ENCODE data around the gene ZPBP.

Gene ZPBP, protein sequence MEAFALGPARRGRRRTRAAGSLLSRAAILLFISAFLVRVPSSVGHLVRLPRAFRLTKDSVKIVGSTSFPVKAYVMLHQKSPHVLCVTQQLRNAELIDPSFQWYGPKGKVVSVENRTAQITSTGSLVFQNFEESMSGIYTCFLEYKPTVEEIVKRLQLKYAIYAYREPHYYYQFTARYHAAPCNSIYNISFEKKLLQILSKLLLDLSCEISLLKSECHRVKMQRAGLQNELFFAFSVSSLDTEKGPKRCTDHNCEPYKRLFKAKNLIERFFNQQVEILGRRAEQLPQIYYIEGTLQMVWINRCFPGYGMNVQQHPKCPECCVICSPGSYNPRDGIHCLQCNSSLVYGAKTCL

DNA sequence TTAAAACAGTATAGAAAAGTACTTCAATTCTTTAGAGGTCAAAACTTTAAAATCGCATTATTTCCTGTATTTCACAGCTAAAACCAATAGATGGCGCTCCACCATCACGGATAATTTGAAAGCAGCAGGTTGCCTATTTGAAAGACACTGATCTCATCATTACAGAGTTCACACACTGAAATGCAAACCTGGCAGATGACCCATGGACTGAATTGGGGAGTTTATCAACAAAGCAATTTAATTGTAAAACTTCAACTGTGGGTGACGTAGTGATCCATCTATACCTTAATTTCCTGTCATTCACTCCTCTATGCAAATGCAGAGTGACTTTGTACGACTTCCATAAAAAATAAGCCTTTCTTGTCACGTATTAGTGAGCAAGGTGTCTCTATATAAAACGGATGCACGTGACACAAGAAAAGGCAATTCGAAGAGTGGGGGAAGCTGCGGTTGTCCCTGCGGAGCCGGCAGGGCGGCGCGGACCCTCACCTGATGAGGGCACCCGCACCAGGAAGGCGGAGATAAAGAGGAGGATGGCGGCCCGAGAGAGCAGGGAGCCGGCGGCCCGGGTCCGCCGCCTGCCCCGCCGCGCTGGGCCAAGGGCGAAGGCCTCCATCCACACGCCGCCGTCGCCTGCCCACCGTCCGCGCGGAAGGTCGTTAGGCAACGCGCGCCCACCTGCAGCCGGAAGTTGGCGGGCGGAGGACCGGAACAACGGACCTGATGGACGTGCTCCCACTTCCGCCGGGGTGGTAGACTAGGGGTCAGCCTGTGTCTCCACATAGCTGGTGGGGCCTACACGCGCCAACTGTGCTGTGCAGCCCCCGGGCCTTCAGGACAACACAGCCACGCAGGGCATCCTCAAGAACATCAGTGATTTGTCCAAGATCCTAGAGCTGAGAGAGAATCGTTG lies at the start of gene ZPBP:
ZPBP (minus strand) TSS at position 668 of the 913 bp plus-strand sequence; CDS start at position 616, 52 bp downstream.
- Histone ChIP-seq H3K27ac (ENCODE audit: low read length) (no peak within 1 kb of the TSS), H3K4me3 (ENCODE audit: low read depth in 1 of 2, low read length in 2 of 2) (no peak within 1 kb of the TSS), H3K4me1 (ENCODE audit: insufficient read depth, low read length) (no peaks in the 10 kb centered on the region), H3K79me2 (ENCODE audit: insufficient read depth, low read length) (no peaks in the 10 kb centered on the region), H3K9me3 (ENCODE audit: insufficient read depth, low read length, severe bottlenecking) (no peaks in the 10 kb centered on the region), H3K27me3 (ENCODE audit: insufficient read depth, low read length, poor library complexity) (peaks cover 9% of the 10 kb centered on the region), H4K20me1 (ENCODE audit: insufficient read depth, low read length) (no peaks in the 10 kb centered on the region), H3K4me2 (ENCODE audit: insufficient read depth, low read length) (no peak within 1 kb of the TSS), H3K9ac (ENCODE audit: low read depth, low read length) (no peak within 1 kb of the TSS), H3K36me3 (ENCODE audit: insufficient read depth, low read length) (no peaks in the 10 kb centered on the region), H2AFZ (ENCODE audit: low read depth, low read length) (no peak within 1 kb of the TSS)
- peak; percentile 70; the same call in 2 of the 3 replicates for ATAC-seq (ENCODE audit: insufficient read depth, low read depth)
- peak; percentile 32 for DNase-seq
- TF ChIP-seq, protein P1, sequence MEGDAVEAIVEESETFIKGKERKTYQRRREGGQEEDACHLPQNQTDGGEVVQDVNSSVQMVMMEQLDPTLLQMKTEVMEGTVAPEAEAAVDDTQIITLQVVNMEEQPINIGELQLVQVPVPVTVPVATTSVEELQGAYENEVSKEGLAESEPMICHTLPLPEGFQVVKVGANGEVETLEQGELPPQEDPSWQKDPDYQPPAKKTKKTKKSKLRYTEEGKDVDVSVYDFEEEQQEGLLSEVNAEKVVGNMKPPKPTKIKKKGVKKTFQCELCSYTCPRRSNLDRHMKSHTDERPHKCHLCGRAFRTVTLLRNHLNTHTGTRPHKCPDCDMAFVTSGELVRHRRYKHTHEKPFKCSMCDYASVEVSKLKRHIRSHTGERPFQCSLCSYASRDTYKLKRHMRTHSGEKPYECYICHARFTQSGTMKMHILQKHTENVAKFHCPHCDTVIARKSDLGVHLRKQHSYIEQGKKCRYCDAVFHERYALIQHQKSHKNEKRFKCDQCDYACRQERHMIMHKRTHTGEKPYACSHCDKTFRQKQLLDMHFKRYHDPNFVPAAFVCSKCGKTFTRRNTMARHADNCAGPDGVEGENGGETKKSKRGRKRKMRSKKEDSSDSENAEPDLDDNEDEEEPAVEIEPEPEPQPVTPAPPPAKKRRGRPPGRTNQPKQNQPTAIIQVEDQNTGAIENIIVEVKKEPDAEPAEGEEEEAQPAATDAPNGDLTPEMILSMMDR (IDR thresholded peaks at IDR 0.05; ENCODE audit: borderline replicate concordance, extremely low read depth, low read length, poor library complexity, severe bottlenecking) = peak; percentile 86
- no peak for TF ChIP-seq EZH2 (IDR thresholded peaks at IDR 0.05; ENCODE audit: borderline replicate concordance, low read depth, low read length, severe bottlenecking)

DNA sequence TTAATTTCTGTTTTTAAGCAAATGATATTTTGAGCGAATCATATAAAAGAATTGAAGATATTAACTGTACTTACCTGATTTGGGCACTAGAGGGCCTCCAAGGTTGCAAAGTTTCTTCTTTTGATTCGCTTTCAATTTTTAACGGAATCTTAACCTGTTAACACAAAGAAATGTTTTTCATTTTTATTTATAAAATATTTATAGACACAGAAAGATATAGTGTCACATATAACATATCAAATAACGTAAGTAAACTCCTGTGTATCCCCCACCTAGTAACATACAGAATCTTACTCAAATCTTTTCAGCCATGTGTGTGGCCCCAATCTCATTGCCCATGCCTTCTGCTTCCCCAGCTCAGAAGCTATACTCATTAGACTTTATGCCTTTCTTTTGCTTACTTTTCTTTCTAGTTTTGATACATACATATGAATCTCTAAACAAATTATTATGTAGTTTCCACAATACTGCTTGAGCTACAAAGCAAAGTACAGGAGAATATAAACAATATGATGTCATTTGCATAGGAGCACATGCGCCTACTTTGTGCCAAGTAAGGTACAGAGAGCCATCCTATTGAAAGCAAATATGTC lies 49.5 kb upstream of the ZPBP start:
- no peak for TF ChIP-seq EZH2 (IDR thresholded peaks at IDR 0.05; ENCODE audit: borderline replicate concordance, low read depth, low read length, severe bottlenecking)
- TF ChIP-seq, protein P1 (IDR thresholded peaks at IDR 0.05; ENCODE audit: borderline replicate concordance, extremely low read depth, low read length, poor library complexity, severe bottlenecking) = peak; percentile 81
- Histone ChIP-seq H3K27ac (ENCODE audit: low read length) (no peak overlapping the region), H3K36me3 (ENCODE audit: insufficient read depth, low read length) (no peaks in the 10 kb centered on the region), H3K27me3 (ENCODE audit: insufficient read depth, low read length, poor library complexity) (no peaks in the 10 kb centered on the region), H3K79me2 (ENCODE audit: insufficient read depth, low read length) (no peaks in the 10 kb centered on the region), H3K4me1 (ENCODE audit: insufficient read depth, low read length) (peaks cover 16% of the 10 kb centered on the region), H3K9ac (ENCODE audit: low read depth, low read length) (no peak overlapping the region; the same call in 1 of the 2 replicates), H2AFZ (ENCODE audit: low read depth, low read length) (peak overlapping the region; percentile 50), H3K4me2 (ENCODE audit: insufficient read depth, low read length) (peak overlapping the region; percentile 42; the same call in 1 of the 2 replicates), H3K4me3 (ENCODE audit: low read depth in 1 of 2, low read length in 2 of 2) (no peak overlapping the region), H3K9me3 (ENCODE audit: insufficient read depth, low read length, severe bottlenecking) (no peaks in the 10 kb centered on the region), H4K20me1 (ENCODE audit: insufficient read depth, low read length) (no peaks in the 10 kb centered on the region)
- DNase-seq (peak; percentile 39), ATAC-seq (ENCODE audit: insufficient read depth, low read depth) (peak; percentile 77)

DNA sequence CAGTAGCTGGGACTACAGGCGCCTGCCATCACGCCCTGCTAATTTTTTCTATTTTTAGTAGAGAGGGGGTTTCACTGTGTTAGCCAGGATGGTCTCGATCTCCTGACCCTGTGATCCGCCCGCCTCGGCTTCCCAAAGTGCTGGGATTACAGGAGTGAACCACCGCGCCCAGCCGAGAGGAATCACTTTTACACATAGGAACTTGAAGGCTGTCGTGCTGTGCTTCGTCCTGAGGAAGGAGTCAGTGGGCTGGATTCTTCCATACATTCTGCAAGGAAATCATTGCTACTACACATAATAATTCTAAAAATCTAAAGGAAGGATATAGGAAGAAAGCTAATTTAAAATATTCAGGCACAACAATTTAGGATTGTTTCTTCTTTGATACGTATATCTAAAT lies 48.8 kb upstream of the ZPBP start:
- Histone ChIP-seq H3K4me2 (ENCODE audit: insufficient read depth, low read length) (no peak overlapping the region), H4K20me1 (ENCODE audit: insufficient read depth, low read length) (no peaks in the 10 kb centered on the region), H3K36me3 (ENCODE audit: insufficient read depth, low read length) (no peaks in the 10 kb centered on the region), H3K9me3 (ENCODE audit: insufficient read depth, low read length, severe bottlenecking) (no peaks in the 10 kb centered on the region), H2AFZ (ENCODE audit: low read depth, low read length) (no peak overlapping the region), H3K4me3 (ENCODE audit: low read depth in 1 of 2, low read length in 2 of 2) (no peak overlapping the region), H3K9ac (ENCODE audit: low read depth, low read length) (no peak overlapping the region), H3K4me1 (ENCODE audit: insufficient read depth, low read length) (peaks cover 9% of the 10 kb centered on the region), H3K27me3 (ENCODE audit: insufficient read depth, low read length, poor library complexity) (no peaks in the 10 kb centered on the region), H3K27ac (ENCODE audit: low read length) (no peak overlapping the region), H3K79me2 (ENCODE audit: insufficient read depth, low read length) (no peaks in the 10 kb centered on the region)
- DNase-seq (no peak), ATAC-seq (ENCODE audit: insufficient read depth, low read depth) (no peak)
- TF ChIP-seq, protein P1 (IDR thresholded peaks at IDR 0.05; ENCODE audit: borderline replicate concordance, extremely low read depth, low read length, poor library complexity, severe bottlenecking) = no peak
- no peak for TF ChIP-seq EZH2 (IDR thresholded peaks at IDR 0.05; ENCODE audit: borderline replicate concordance, low read depth, low read length, severe bottlenecking)

Data from DND-41 (cell line).